GM18502 (cell line): ENCODE results near the gene SLC4A5.
A peak's percentile ranks its signal among the peaks of the same experiment; 100 is the strongest.
"Not testable (repeated sequence)": the region's sequence is repeated elsewhere in the genome, so short reads cannot be mapped to it uniquely, and the experiment has no call there.

ENCODE experiments used
- ATAC-seq: cut with Tn5 transposase; IDR thresholded peaks from one replicate; pipeline ENCODE4 v1.9.1; 2021; ENCODE audit warnings: mild to moderate bottlenecking; ENCODE audit not compliant: unreplicated experiment, poor library complexity

The SLC4A5 gene

GRCh38 chr2:74206180-74206688, 137.0 kb downstream of the SLC4A5 start:
- ATAC-seq: peak; percentile 74

- peak; percentile 37 for ATAC-seq
Measured at GRCh38 chr2:74205596-74205995, 137.6 kb downstream of the SLC4A5 start.

- no peak for ATAC-seq
Measured at GRCh38 chr2:74205113-74205512, 138.1 kb downstream of the SLC4A5 start.

- ATAC-seq: no peak
Measured at GRCh38 chr2:74204436-74204835, 138.8 kb downstream of the SLC4A5 start.

GRCh38 chr2:74201596-74201995, 141.6 kb downstream of the SLC4A5 start:
- no peak for ATAC-seq

- ATAC-seq: no peak
Measured at GRCh38 chr2:74201196-74201595, 142.0 kb downstream of the SLC4A5 start.

- ATAC-seq: no peak
Measured at GRCh38 chr2:74199871-74200305, 143.3 kb downstream of the SLC4A5 start.

- ATAC-seq: no peak
Measured at GRCh38 chr2:74199275-74199701, 143.9 kb downstream of the SLC4A5 start.

- ATAC-seq: peak; percentile 88
Measured at GRCh38 chr2:74198461-74199274, 144.5 kb downstream of the SLC4A5 start, which contains the start of gene MTHFD2. TSS of gene MTHFD2 (plus strand) at chr2:74198615. CDS start at chr2:74198642, 27 bp downstream.

- no peak for ATAC-seq
Measured at GRCh38 chr2:74198023-74198460, 145.2 kb downstream of the SLC4A5 start.

GRCh38 chr2:74197049-74197448, 146.2 kb downstream of the SLC4A5 start:
- ATAC-seq: no peak

- ATAC-seq: no peak
Measured at GRCh38 chr2:74194799-74195198, 148.4 kb downstream of the SLC4A5 start.

GRCh38 chr2:74191596-74192380, 151.4 kb downstream of the SLC4A5 start:
- no peak for ATAC-seq

- no peak for ATAC-seq
Measured at GRCh38 chr2:74188696-74189095, 154.5 kb downstream of the SLC4A5 start.

GRCh38 chr2:74188018-74188601, 155.1 kb downstream of the SLC4A5 start:
- no peak for ATAC-seq

- not testable (repeated sequence) for ATAC-seq
Measured at GRCh38 chr2:74186706-74187105, 156.5 kb downstream of the SLC4A5 start.

GRCh38 chr2:74186038-74186437, 157.2 kb downstream of the SLC4A5 start:
- ATAC-seq: peak; percentile 76

GRCh38 chr2:74183878-74184277, 159.3 kb downstream of the SLC4A5 start:
- ATAC-seq: no peak

- ATAC-seq: peak; percentile 33
Measured at GRCh38 chr2:74181739-74182138, 161.5 kb downstream of the SLC4A5 start.

- ATAC-seq: peak; percentile 16
Measured at GRCh38 chr2:74179063-74179865, 164.0 kb downstream of the SLC4A5 start.
